Lower leg skin (tissue), 4 donors: ENCODE results near the gene C4orf51. TPM values are rescaled to one million over a fixed set of nuclear protein-coding genes. Genes with fewer than 3 reads are reported as not detected.

Experiments used
- DNase-seq, 2 donors: peaks; one replicate each; pipeline ENCODE4 v3.0.0-alpha.2; 2019; ENCODE audit warnings: low spot score in 2 of 2
- H3K4me3 ChIP-seq: fragments of 200-600 bp; sonication (generic); 2 replicates; pipeline ENCODE4 v1.5.1; 2017; ENCODE audit warnings: mild to moderate bottlenecking, low read depth; ENCODE audit not compliant: poor library complexity, severe bottlenecking
- POLR2A ChIP-seq, 2 donors: fragments of 450-650 bp; IDR thresholded peaks; one replicate each; pipeline ENCODE4 v1.6.1; 2016 to 2017; ENCODE audit warnings: antibody characterized with exemption in 2 of 2, mild to moderate bottlenecking in 1 of 2, moderate library complexity in 1 of 2
- WGBS, 2 donors: methylation state at CpG; one replicate each; pipeline ENCODE4 v1.1.5; 2018; 5-methylcytosine and 5-hydroxymethylcytosine counted together
- intact Hi-C: fragments of 100-400 bp; cut with DNase I; formaldehyde crosslinking; loops from one replicate; pipeline ENCODE4 v1.15.0; 2023; ENCODE audit warnings: low total_unique reads
- total RNA-seq, 4 donors: library from RNA; depleted of rRNA; stranded (reverse); fragments of >200 nt; gene quantifications; one replicate each; pipeline ENCODE4 v1.1.0, GENCODE V29; 2016
- TF ChIP-seq, protein P1 (sequence below), 3 donors: fragments of 450-650 bp; IDR thresholded peaks; one replicate each; pipeline ENCODE4 v1.5.1; 2016; ENCODE audit warnings: antibody characterized with exemption in 3 of 3, mild to moderate bottlenecking in 3 of 3, moderate library complexity in 2 of 3

Gene C4orf51
- total RNA-seq, 4 donors from 2014 or later, result not detected

DNA sequence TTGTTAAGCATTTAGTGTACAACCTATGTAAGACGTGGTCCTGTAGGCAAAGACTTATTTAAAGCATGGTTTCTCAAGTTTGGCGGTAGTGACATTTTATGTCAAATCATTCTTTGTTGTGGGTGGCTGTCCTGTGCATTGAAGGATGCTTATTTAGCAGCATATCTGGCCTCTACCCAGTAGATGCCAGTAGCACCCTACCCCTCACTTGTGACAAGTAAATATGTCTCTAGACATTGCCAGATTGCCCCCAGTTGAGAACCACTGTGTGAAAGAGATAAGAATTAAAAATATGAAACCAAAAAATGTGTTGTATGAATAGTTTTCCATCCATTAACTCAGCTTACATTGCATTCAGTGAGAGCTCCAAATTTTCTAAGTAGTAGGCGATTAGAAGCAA, 35.2 kb upstream of the C4orf51 start:
- intact Hi-C loops, result no loop called here
- no peak overlapping the region for H3K4me3 ChIP-seq
- TF ChIP-seq, protein P1, sequence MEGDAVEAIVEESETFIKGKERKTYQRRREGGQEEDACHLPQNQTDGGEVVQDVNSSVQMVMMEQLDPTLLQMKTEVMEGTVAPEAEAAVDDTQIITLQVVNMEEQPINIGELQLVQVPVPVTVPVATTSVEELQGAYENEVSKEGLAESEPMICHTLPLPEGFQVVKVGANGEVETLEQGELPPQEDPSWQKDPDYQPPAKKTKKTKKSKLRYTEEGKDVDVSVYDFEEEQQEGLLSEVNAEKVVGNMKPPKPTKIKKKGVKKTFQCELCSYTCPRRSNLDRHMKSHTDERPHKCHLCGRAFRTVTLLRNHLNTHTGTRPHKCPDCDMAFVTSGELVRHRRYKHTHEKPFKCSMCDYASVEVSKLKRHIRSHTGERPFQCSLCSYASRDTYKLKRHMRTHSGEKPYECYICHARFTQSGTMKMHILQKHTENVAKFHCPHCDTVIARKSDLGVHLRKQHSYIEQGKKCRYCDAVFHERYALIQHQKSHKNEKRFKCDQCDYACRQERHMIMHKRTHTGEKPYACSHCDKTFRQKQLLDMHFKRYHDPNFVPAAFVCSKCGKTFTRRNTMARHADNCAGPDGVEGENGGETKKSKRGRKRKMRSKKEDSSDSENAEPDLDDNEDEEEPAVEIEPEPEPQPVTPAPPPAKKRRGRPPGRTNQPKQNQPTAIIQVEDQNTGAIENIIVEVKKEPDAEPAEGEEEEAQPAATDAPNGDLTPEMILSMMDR (IDR thresholded peaks at IDR 0.05), result no peak
- TF ChIP-seq POLR2A (IDR thresholded peaks at IDR 0.05), result no peak
- WGBS, 2 donors, result 86 to 91% methylated on average over 3 of the region's 3 CpGs
- DNase-seq, result no peak

DNA sequence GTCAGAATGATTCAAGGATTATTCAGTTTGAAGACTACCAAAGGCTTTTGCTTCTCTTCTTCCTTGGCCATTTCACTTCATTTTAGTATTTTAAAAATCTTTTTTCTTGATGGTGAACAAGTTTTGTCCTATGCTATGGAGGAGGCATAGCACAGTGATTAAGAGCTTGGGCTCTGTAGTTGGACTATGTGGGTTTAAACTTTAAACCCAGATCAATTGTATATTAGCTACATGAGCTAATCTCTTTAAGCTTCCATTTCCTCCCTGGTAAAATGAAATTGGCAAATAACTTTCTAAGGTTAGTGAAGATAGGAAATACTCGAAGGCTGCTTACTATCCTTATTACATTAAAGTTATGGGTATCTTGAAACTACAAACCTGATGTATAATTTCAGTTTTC, 23.8 kb upstream of the C4orf51 start:
- no peak for DNase-seq
- 91 to 94% methylated on average over 1 of the region's 1 CpG for WGBS, 2 donors
- intact Hi-C loops, result no loop called here
- no peak for TF ChIP-seq POLR2A (IDR thresholded peaks at IDR 0.05)
- TF ChIP-seq, protein P1 (IDR thresholded peaks at IDR 0.05), result no peak
- H3K4me3 ChIP-seq, result no peak overlapping the region

DNA sequence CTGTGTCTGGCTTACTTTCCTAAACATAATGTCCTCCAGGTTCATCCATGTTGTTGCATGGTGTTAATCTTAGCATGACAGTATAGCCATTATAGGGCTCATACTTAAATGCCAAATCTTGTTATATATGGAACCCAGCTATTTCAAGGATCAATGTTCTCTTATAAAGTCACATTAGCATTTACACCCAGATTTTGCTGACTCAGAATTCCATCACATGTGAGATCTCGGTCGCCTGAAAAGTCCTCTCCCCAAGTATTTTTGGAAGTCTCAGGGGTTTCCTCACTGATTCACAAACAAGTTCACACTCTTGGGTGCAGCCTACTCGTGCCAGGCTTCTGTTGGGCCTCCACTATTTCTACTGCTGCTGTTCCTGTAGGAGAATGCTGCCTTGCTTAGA, 19.9 kb upstream of the C4orf51 start:
- intact Hi-C loops, result no loop called here
- 94 to 96% methylated on average over 3 of the region's 3 CpGs for WGBS, 2 donors
- DNase-seq, result no peak
- no peak overlapping the region for H3K4me3 ChIP-seq
- TF ChIP-seq, protein P1 (IDR thresholded peaks at IDR 0.05), result no peak
- no peak for TF ChIP-seq POLR2A (IDR thresholded peaks at IDR 0.05)

DNA sequence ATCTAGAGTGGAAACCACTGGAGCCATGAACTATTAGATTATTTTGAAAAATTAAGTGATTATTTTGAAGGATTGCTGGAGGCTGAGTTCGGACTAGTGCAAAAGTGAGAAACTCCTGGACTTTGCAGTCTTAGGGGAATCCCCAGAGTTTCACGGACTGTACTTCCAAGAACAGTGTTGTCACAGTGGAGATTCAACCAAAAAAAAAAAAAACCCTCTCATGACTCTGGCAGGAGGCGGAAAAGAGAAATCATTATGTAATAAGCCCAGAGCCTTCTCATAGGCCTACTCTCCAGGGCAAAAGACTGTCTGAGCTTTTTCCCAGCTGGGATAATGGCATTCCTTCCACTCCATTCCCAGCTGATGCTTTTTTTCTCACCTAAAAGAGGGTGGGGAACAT, 16.8 kb upstream of the C4orf51 start:
- TF ChIP-seq, protein P1 (IDR thresholded peaks at IDR 0.05), result no peak
- no peak for TF ChIP-seq POLR2A (IDR thresholded peaks at IDR 0.05)
- intact Hi-C loops, result no loop called here
- no peak overlapping the region for H3K4me3 ChIP-seq
- WGBS, 2 donors, result 78 to 79% methylated on average over 3 of the region's 3 CpGs
- DNase-seq, result no peak

DNA sequence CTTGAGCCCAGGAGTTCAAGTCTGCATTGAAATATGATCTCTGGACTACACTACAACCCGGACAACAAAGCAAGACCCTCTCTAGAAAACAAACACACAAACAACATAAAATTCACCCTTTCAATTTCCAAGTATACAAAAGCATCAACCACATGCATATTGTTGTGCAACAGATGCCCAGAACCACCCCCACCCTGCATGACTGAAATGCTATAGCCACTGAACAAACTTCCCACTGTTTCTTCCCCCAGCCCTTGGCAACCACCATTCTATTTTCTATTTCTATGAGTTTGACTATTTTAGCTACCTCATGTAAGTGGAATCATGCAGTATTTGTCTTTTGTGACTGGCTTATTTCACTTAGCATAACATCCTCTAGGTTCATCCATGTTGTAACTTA, 14.2 kb upstream of the C4orf51 start:
- 74 to 94% methylated on average over 1 of the region's 1 CpG for WGBS, 2 donors
- no peak for TF ChIP-seq POLR2A (IDR thresholded peaks at IDR 0.05)
- TF ChIP-seq, protein P1 (IDR thresholded peaks at IDR 0.05), result no peak

DNA sequence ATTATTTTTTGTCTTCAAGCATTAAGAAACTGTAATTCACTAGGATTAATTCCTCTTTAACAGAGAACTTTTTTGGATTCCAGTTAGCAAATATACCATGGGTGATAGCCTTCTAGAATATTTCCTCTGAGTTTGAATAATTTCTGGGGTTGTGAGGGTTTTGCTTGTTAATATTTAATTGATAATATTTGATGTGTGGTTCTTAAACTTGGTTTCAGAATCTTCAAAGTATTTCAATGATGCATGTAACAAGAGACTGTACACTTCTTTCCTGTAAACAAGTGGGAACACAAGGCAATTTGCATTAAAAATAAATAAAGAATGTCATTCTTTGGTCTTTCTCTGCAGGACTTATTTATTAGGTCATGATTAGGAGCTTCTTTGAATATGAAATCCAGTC, 9.5 kb upstream of the C4orf51 start:
- DNase-seq, result no peak
- intact Hi-C loops, result no loop called here
- no peak overlapping the region for H3K4me3 ChIP-seq
- TF ChIP-seq, protein P1 (IDR thresholded peaks at IDR 0.05), result no peak
- TF ChIP-seq POLR2A (IDR thresholded peaks at IDR 0.05), result no peak

More for the DNA sequence above, 14.2 kb upstream of the C4orf51 start:
- no peak overlapping the region for H3K4me3 ChIP-seq
- intact Hi-C loops, result no loop called here
- DNase-seq, result no peak
